ENCODE results near the gene RPH3AL.

DNA sequence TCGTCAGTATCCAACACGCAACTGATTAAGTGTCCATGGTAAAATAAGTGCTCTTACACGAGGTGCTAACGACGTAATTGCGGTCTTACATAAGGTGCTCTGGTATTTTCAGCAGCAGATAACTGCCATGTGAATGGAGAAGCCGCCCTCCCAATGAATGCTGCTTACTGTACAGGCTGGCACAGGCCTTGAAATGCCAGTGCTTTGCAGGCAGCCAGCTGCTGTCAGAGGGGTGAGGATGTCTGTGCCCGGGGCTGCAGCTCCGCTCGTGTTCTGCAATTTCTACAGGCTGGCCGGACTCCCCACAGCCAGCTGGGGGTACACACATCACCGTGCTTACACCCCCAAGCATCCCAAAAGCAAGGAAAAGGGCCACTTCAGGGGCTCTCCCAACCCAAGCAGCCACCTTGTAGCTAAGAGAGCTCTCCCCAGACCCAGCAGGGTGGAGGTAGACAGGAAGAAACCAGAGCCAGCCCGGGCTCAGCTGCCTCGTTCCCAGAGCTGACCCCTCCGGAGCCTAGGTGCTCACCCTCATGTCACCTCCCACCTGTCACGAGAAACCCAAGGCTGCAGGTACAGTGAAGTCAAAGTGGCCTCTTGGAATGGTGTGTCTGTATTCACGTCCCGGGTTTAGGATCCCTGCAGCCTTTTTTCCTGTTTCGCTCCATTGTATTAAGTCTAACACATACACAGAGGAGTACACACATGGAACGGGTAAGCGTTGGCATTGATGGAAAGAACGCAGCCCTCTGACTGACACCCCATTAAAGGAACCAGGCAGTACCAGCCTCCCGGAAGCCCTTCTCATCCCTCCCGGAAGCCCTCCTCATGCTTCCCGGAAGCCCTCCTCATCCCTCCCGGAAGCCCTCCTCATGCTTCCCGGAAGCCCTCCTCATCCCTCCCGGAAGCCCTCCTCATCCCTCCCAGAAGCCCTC is 27.2 kb upstream of the RPH3AL start:
- TF ChIP-seq POLR2A (IDR thresholded peaks at IDR 0.05), result no peak
- no peak for TF ChIP-seq CTCF (IDR thresholded peaks at IDR 0.05)

Measured in right lobe of liver (tissue), 4 donors.